H1 (cell line): Measurements from ENCODE around the gene COL11A2. TPM values are rescaled to one million over a fixed set of nuclear protein-coding genes. Genes with fewer than 3 reads are reported as not detected.
A peak's percentile ranks its signal among the peaks of the same experiment; 100 is the strongest.

Experiments used
- CTCF ChIA-PET: fragments of 300-600 bp; sonication (Branson Sonifier 250); formaldehyde crosslinking; loops from one replicate; lab custom pipeline; 2021; ENCODE audit not compliant: partially characterized antibody; lab: Charles Lee
- POLR2A ChIA-PET: fragments of 300-600 bp; sonication (Branson Sonifier 250); formaldehyde crosslinking; loops from one replicate; lab custom pipeline; 2021; ENCODE audit warnings: inconsistent platforms; ENCODE audit not compliant: partially characterized antibody; lab: Charles Lee
- DNase-seq, 2 experiments: peaks; one replicate each; pipeline versions ENCODE4 v3.0.0 to v3.0.0-alpha.2; 2010 to 2022; ENCODE audit warnings: low spot score in 2 of 2, low read depth in 1 of 2, mixed read lengths in 1 of 2
- FAIRE-seq: peaks from 2 replicates; lab custom pipeline; 2011; peaks lifted over from hg19 to GRCh38; lab: Jason Lieb, UNC
- H2AFZ ChIP-seq: 2 replicates; pipeline ENCODE4 v1.8.1; 2012; ENCODE audit warnings: low read length, inconsistent platforms
- H2AK5ac ChIP-seq: 2 replicates; pipeline ENCODE4 v1.6.1; 2013; ENCODE audit warnings: low read depth, low read length
- H2BK120ac ChIP-seq: replicated peaks from 2 replicates; pipeline ENCODE3; 2013; ENCODE audit warnings: low read depth, low read length, inconsistent platforms
- H2BK12ac ChIP-seq: 2 replicates; pipeline ENCODE4 v1.6.1; 2013; ENCODE audit warnings: low read depth, low read length
- H2BK15ac ChIP-seq: 2 replicates; pipeline ENCODE4 v1.6.1; 2013; ENCODE audit warnings: low read length
- H2BK20ac ChIP-seq: 2 replicates; pipeline ENCODE4 v1.6.1; 2013; ENCODE audit warnings: low read length
- H2BK5ac ChIP-seq: 2 replicates; pipeline ENCODE4 v1.6.1; 2013; ENCODE audit warnings: low read depth, low read length
- H3K14ac ChIP-seq: 2 replicates; pipeline ENCODE4 v1.6.1; 2013; ENCODE audit warnings: inconsistent platforms; ENCODE audit not compliant: insufficient read length
- H3K18ac ChIP-seq: 2 replicates; pipeline ENCODE4 v1.6.1; 2013; ENCODE audit warnings: low read length; ENCODE audit errors: extremely low read depth
- H3K23ac ChIP-seq: 2 replicates; pipeline ENCODE4 v1.6.1; 2013; ENCODE audit warnings: inconsistent platforms; ENCODE audit not compliant: insufficient read length
- H3K23me2 ChIP-seq: 2 replicates; pipeline ENCODE4 v1.6.1; 2013; ENCODE audit warnings: low read depth, low read length
- H3K27ac ChIP-seq: 2 replicates; pipeline ENCODE4 v1.6.1; 2011; ENCODE audit warnings: low read depth, low read length, inconsistent platforms
- H3K27me3 ChIP-seq, 4 experiments: replicated peaks in 1 of 4; 1 replicate in 1 of 4; 2 replicates in 3 of 4; pipeline versions ENCODE4 v1.6.1 to v1.8.1; 2011 to 2013; ENCODE audit warnings: low read length in 3 of 4, mild to moderate bottlenecking in 3 of 4, inconsistent platforms in 2 of 4, mixed read lengths in 2 of 4, moderate library complexity in 1 of 4; ENCODE audit not compliant: control insufficient read depth in 3 of 4, insufficient read depth in 3 of 4; ENCODE audit errors: extremely low read depth in 1 of 4
- H3K36me3 ChIP-seq, 4 experiments: 2 replicates each; pipeline versions ENCODE4 v1.6.1 to v1.8.1; 2011 to 2013; ENCODE audit warnings: mild to moderate bottlenecking in 4 of 4, low read length in 3 of 4, moderate library complexity in 2 of 4, control low read depth in 1 of 4, inconsistent platforms in 1 of 4; ENCODE audit not compliant: insufficient read depth in 4 of 4, control insufficient read depth in 2 of 4
- H3K4ac ChIP-seq: replicated peaks from 2 replicates; pipeline ENCODE3; 2013; ENCODE audit warnings: low read length, low read depth, mixed read lengths, inconsistent platforms; ENCODE audit not compliant: insufficient read length
- H3K4me1 ChIP-seq, 4 experiments: replicated peaks in 1 of 4; 1 replicate in 1 of 4; 2 replicates in 3 of 4; pipeline versions ENCODE4 v1.6.1 to v1.8.1; 2011 to 2013; ENCODE audit warnings: low read length in 3 of 4, inconsistent platforms in 2 of 4, mixed read lengths in 1 of 4; ENCODE audit not compliant: insufficient read depth in 4 of 4, control insufficient read depth in 3 of 4
- H3K4me2 ChIP-seq, 2 experiments: 2 replicates each; pipeline versions ENCODE4 v1.6.1 to v1.8.1; 2011 to 2013; ENCODE audit warnings: low read depth in 2 of 2, low read length in 2 of 2, control low read depth in 1 of 2, inconsistent platforms in 1 of 2, mild to moderate bottlenecking in 1 of 2; ENCODE audit not compliant: insufficient read depth in 1 of 2
- H3K4me3 ChIP-seq, 4 experiments: fragments of 200-600, 300-600 bp in 1 of 4; sonication (generic), shearing (Covaris generic), sonication (Bioruptor Twin) in 1 of 4; 2 replicates each; pipeline versions ENCODE4 v1.5.1 to v1.8.1; 2011 to 2016; ENCODE audit warnings: low read length in 4 of 4, low read depth in 3 of 4, control low read depth in 2 of 4, inconsistent platforms in 2 of 4, mild to moderate bottlenecking in 2 of 4, mixed read lengths in 1 of 4, moderate library complexity in 1 of 4; ENCODE audit not compliant: insufficient read depth in 2 of 4; ENCODE audit errors: extremely low read depth in 1 of 4
- H3K56ac ChIP-seq: replicated peaks from 2 replicates; pipeline ENCODE3; 2013; ENCODE audit warnings: low read depth, mild to moderate bottlenecking, mixed read lengths, low read length, inconsistent platforms; ENCODE audit not compliant: insufficient read length
- H3K79me1 ChIP-seq: 2 replicates; pipeline ENCODE4 v1.6.1; 2013; ENCODE audit warnings: low read depth, low read length, control low read depth
- H3K79me2 ChIP-seq, 2 experiments: 2 replicates each; pipeline versions ENCODE4 v1.6.1 to v1.8.1; 2012 to 2013; ENCODE audit warnings: low read length in 2 of 2, mild to moderate bottlenecking in 2 of 2, inconsistent platforms in 1 of 2; ENCODE audit not compliant: insufficient read depth in 2 of 2, control insufficient read depth in 1 of 2
- H3K9ac ChIP-seq, 4 experiments: replicated peaks in 1 of 4; 1 replicate in 1 of 4; 2 replicates in 3 of 4; pipeline versions ENCODE4 v1.6.1 to v1.8.1; 2011 to 2013; ENCODE audit warnings: low read depth in 3 of 4, low read length in 3 of 4, control low read depth in 2 of 4, mild to moderate bottlenecking in 2 of 4, moderate library complexity in 2 of 4, inconsistent platforms in 1 of 4; ENCODE audit errors: extremely low read depth in 1 of 4
- H3K9me3 ChIP-seq, 2 experiments: 2 replicates each; pipeline versions ENCODE4 v1.6.1 to v1.8.1; 2012 to 2013; ENCODE audit warnings: mild to moderate bottlenecking in 2 of 2, moderate library complexity in 2 of 2, control low read depth in 1 of 2, inconsistent platforms in 1 of 2, low read depth in 1 of 2, low read length in 1 of 2, mixed read lengths in 1 of 2; ENCODE audit not compliant: insufficient read depth in 2 of 2
- H4K20me1 ChIP-seq, 2 experiments: replicated peaks in 1 of 2; 2 replicates each; pipeline versions ENCODE3 to v1.8.1; 2011 to 2013; ENCODE audit warnings: inconsistent platforms in 2 of 2, low read length in 2 of 2, mild to moderate bottlenecking in 1 of 2; ENCODE audit not compliant: insufficient read depth in 2 of 2, control insufficient read depth in 1 of 2
- H4K5ac ChIP-seq: 2 replicates; pipeline ENCODE4 v1.6.1; 2013; ENCODE audit warnings: low read length, low read depth, mixed read lengths, inconsistent platforms; ENCODE audit not compliant: insufficient read length
- H4K8ac ChIP-seq: 2 replicates; pipeline ENCODE4 v1.8.0; 2013; ENCODE audit warnings: mild to moderate bottlenecking, moderate library complexity, low read length, inconsistent platforms; ENCODE audit not compliant: insufficient read depth; ENCODE audit errors: extremely low read depth
- H4K91ac ChIP-seq: replicated peaks from 2 replicates; pipeline ENCODE3; 2013; ENCODE audit warnings: low read length, mixed read lengths, inconsistent platforms; ENCODE audit not compliant: insufficient read length
- EGR1 ChIP-seq: IDR thresholded peaks from 2 replicates; pipeline ENCODE4 v1.6.1; 2011; ENCODE audit warnings: low read depth, low read length, borderline replicate concordance
- EZH2 ChIP-seq: fragments of 200-600 bp; sonication (generic); IDR thresholded peaks from 2 replicates; pipeline ENCODE4 v1.7.1; 2012; ENCODE audit warnings: low read depth, mild to moderate bottlenecking, moderate library complexity, low read length, inconsistent platforms; ENCODE audit not compliant: severe bottlenecking
- JUN ChIP-seq: IDR thresholded peaks from 2 replicates; pipeline ENCODE4 v1.6.1; 2011; ENCODE audit warnings: low read depth, mild to moderate bottlenecking, improper control_type of control experiment, low read length
- KDM4A ChIP-seq: IDR thresholded peaks from one replicate; pipeline ENCODE4 v1.7.1; 2012; ENCODE audit warnings: low read depth, mild to moderate bottlenecking, moderate library complexity, low read length, inconsistent platforms; ENCODE audit not compliant: severe bottlenecking
- PHF8 ChIP-seq: fragments of 200-600 bp; sonication (generic); conservative IDR thresholded peaks from 2 replicates; pipeline ENCODE4 v1.7.1; 2012; ENCODE audit warnings: low read depth, mild to moderate bottlenecking, inconsistent platforms, low read length, moderate library complexity
- RAD21 ChIP-seq, 2 experiments: IDR thresholded peaks in 1 of 2; conservative IDR thresholded peaks in 1 of 2; 2 replicates each; pipeline ENCODE4 v1.6.1; 2011; ENCODE audit warnings: low read depth in 2 of 2, low read length in 2 of 2, improper control_type of control experiment in 1 of 2, inconsistent platforms in 1 of 2, mild to moderate bottlenecking in 1 of 2, moderate library complexity in 1 of 2
- RXRA ChIP-seq: IDR thresholded peaks from 2 replicates; pipeline ENCODE4 v1.6.1; 2011; ENCODE audit warnings: low read depth, mild to moderate bottlenecking, low read length, moderate library complexity; ENCODE audit not compliant: insufficient read depth
- TAF7 ChIP-seq: optimal IDR thresholded peaks from 2 replicates; pipeline ENCODE3; 2011; ENCODE audit warnings: low read depth, mild to moderate bottlenecking, inconsistent platforms, low read length, moderate library complexity, borderline replicate concordance
- TCF12 ChIP-seq: IDR thresholded peaks from 2 replicates; pipeline ENCODE4 v1.6.1; 2011; ENCODE audit warnings: low read depth, mild to moderate bottlenecking, low read length
- whole genome bisulfite sequencing, 2 experiments: shearing (Covaris generic) in 1 of 2; methylation state at CpG; one replicate each; pipeline versions ENCODE4 v1.1.6 to v1.1.7; 2013 to 2015; ENCODE audit warnings: low lambda C conversion rate in 2 of 2, mixed read lengths in 2 of 2, inconsistent platforms in 1 of 2, low coverage in 1 of 2, missing lambda C conversion rate in 1 of 2; ENCODE audit not compliant: insufficient replicate concordance in 2 of 2, insufficient coverage in 1 of 2, insufficient read length in 1 of 2; ENCODE audit errors: extremely low coverage in 1 of 2, missing lambda C conversion rate in 1 of 2; 5-methylcytosine and 5-hydroxymethylcytosine counted together
- polyA plus RNA-seq, 7 experiments: library from polyadenylated mRNA; depleted of rRNA in 3 of 7; stranded (reverse) in 5 of 7; unstranded in 2 of 7; fragments of >200 nt in 5 of 7; fragments of 200-250 nt in 2 of 7; gene quantifications; 1 replicate in 5 of 7; 2 replicates in 1 of 7; 4 replicates in 1 of 7; pipeline versions ENCODE4 v1.2.1 to v1.2.3, GENCODE V29; 2011 to 2013; ENCODE audit warnings: missing spikeins in 2 of 7, mixed read lengths in 2 of 7
- total RNA-seq: library from RNA; stranded (reverse); fragmentation: NEBNext Ultra II Directional; extraction: Animal tissue kit (Norgen Biotek cat#: 25700); gene quantifications from 2 replicates; pipeline ENCODE4 v1.2.1, GENCODE V29; 2021

Gene COL11A2
- total and polyA plus RNA-seq, 2 of the 8 experiments (the other 6 are each of a cell fraction or from before 2014, with no cell fraction given): 2.8 to 3.8 TPM

- ChIA-PET CTCF (interaction anchor here (0.6 to 9.5 kb wide), 29 partner anchors 9 to 217 kb away, joined by 3 to 74 read pairs (median 4); no protein-coding TSS in a partner anchor), POLR2A (interaction anchor here (0.9 to 4.0 kb wide), 8 partner anchors 11 to 189 kb away, joined by 3 to 22 read pairs (median 4); partner anchors contain the start of genes RPS18 and VPS52)
- H3K27ac ChIP-seq: no peak overlapping the region
- H3K4ac ChIP-seq: no peak overlapping the region
- no peaks in the 10 kb centered on the region for H3K79me1 ChIP-seq
- no peak overlapping the region for H2BK120ac ChIP-seq
- peak overlapping the region; percentile 68 for H2BK12ac ChIP-seq
- peaks cover 0 to 6% (median 2%) of the 10 kb centered on the region in 4 experiments; a peak in 6 of 7 replicates for H3K4me1 ChIP-seq
- peak overlapping the region; percentile 88 for H3K18ac ChIP-seq
- H2BK15ac ChIP-seq: peak overlapping the region; percentile 46; the same call in 1 of the 2 replicates
- H2AFZ ChIP-seq: peak overlapping the region; percentile 54; the same call in 1 of the 2 replicates
- H4K8ac ChIP-seq: peak overlapping the region; percentile 81; the same call in 1 of the 2 replicates
- no peak overlapping the region for H3K56ac ChIP-seq
- peak in 1 of 2 experiments; percentile 97 for DNase-seq
- no peak overlapping the region for H2BK20ac ChIP-seq
- H3K4me3 ChIP-seq: peak overlapping the region; percentile 42 to 74 (median 62)
- H3K23me2 ChIP-seq: peaks cover 7% of the 10 kb centered on the region; the same call in 1 of the 2 replicates
- H3K4me2 ChIP-seq: peak overlapping the region; percentile 58 to 71
- peak overlapping the region in 1 of 4 experiments; percentile 46; a peak in 2 of 7 replicates for H3K9ac ChIP-seq
- H4K5ac ChIP-seq: no peak overlapping the region
- no peaks in the 10 kb centered on the region for H3K36me3 ChIP-seq
- FAIRE-seq: no peak
- peaks cover 0 to 8% (median 2%) of the 10 kb centered on the region in 4 experiments; a peak in 4 of 7 replicates for H3K27me3 ChIP-seq
- no peaks in the 10 kb centered on the region for H3K9me3 ChIP-seq
- 14% methylated on average over 45 of the region's 58 CpGs; no CpG with 5 or more reads in 1 of the 2 experiments for WGBS, 2 experiments
- H4K20me1 ChIP-seq: no peaks in the 10 kb centered on the region
- no peak overlapping the region; the same call in 1 of the 2 replicates for H2BK5ac ChIP-seq
- H3K79me2 ChIP-seq: no peaks in the 10 kb centered on the region
- no peak overlapping the region for H4K91ac ChIP-seq
- no peak overlapping the region for H3K23ac ChIP-seq
- no peak overlapping the region for H3K14ac ChIP-seq
- peak overlapping the region; percentile 66; the same call in 1 of the 2 replicates for H2AK5ac ChIP-seq
- TF ChIP-seq RAD21 (IDR thresholded peaks at IDR 0.05 in 1 of 2, conservative IDR thresholded peaks at IDR 0.05 in 1 of 2; ENCODE audit: low read depth in 2 of 2, low read length in 2 of 2) (peak; percentile 48 to 63; a peak in 3 of 4 replicates), EGR1 (0 out of 2 replicates have a peak, but pooled peaks have one; percentile 16), KDM4A (peak; percentile 98), RXRA (no peak), JUN (no peak), TAF7 (peak; percentile 19), PHF8 (peak; percentile 54), EZH2 (peak; percentile 39), TCF12 (no peak)
Observed at GRCh38 chr6:33161354-33162331, 30.6 kb downstream of the COL11A2 start.
